Right kidney (tissue), 9 donors: ENCODE data around the gene OR52L1.
"Not testable (repeated sequence)": the region's sequence is repeated elsewhere in the genome, so short reads cannot be mapped to it uniquely, and the experiment has no call there.

Experiments used
- DNase-seq: peaks from one replicate; pipeline ENCODE4 v3.0.0-alpha.2; 2016
- long read RNA-seq, 8 donors: transcript quantifications; one replicate each; lab custom pipeline, GENCODE V29; 2026

Gene OR52L1
- long read RNA-seq, donor 1, result 0 reads
- long read RNA-seq, donor 2, result 0 reads
- long read RNA-seq, donor 3, result 0 reads
- long read RNA-seq, donor 4, result 0 reads
- long read RNA-seq, donor 5, result 0 reads
- long read RNA-seq, donor 6, result 0 reads
- long read RNA-seq, donor 7, result 0 reads
- long read RNA-seq, donor 8, result 0 reads

- no peak for DNase-seq
Observed at GRCh38 chr11:5986885-5987284, at the start of gene OR52L1. Gene OR52L1, minus strand, starts transcription at chr11:5986985. Its CDS starts 55 bp downstream, at chr11:5986930.

GRCh38 chr11:6030708-6031405 lies 44.1 kb upstream of the OR52L1 start, which contains the start of gene OR56A1:
Gene OR56A1, minus strand, starts transcription at chr11:6030758. Its CDS starts 3,066 bp downstream, at chr11:6027692.
- no peak for DNase-seq

GRCh38 chr11:6027501-6027900 lies 40.7 kb upstream of the OR52L1 start:
- no peak for DNase-seq

- no peak for DNase-seq
Observed at GRCh38 chr11:6025056-6025455, 38.3 kb upstream of the OR52L1 start.

- DNase-seq, result no peak
Observed at GRCh38 chr11:6022956-6023355, 36.2 kb upstream of the OR52L1 start.

- DNase-seq, result no peak
Observed at GRCh38 chr11:6013042-6013441, 26.3 kb upstream of the OR52L1 start.

GRCh38 chr11:6012035-6012668 lies 25.4 kb upstream of the OR52L1 start:
- DNase-seq, result no peak

- no peak for DNase-seq
Observed at GRCh38 chr11:6006846-6007245, 20.1 kb upstream of the OR52L1 start, which contains the start of gene OR56A4. Gene OR56A4, minus strand, starts transcription at chr11:6006946. Its CDS starts 3,954 bp downstream, at chr11:6002992.

GRCh38 chr11:6006395-6006794 lies 19.6 kb upstream of the OR52L1 start:
- no peak for DNase-seq

GRCh38 chr11:6002202-6002699 lies 15.5 kb upstream of the OR52L1 start:
- no peak for DNase-seq

- DNase-seq, result no peak
Observed at GRCh38 chr11:5994791-5995190, 8.0 kb upstream of the OR52L1 start.

- no peak for DNase-seq
Observed at GRCh38 chr11:5992604-5993251, 5.9 kb upstream of the OR52L1 start.

GRCh38 chr11:5992150-5992549 lies 5.4 kb upstream of the OR52L1 start:
- no peak for DNase-seq

GRCh38 chr11:5989203-5989602 lies 2.4 kb upstream of the OR52L1 start:
- DNase-seq, result no peak

GRCh38 chr11:5983443-5983842 lies 3.3 kb downstream of the OR52L1 start:
- DNase-seq, result no peak

GRCh38 chr11:5973530-5973929 lies 13.3 kb downstream of the OR52L1 start:
- DNase-seq, result no peak

- DNase-seq, result no peak
Observed at GRCh38 chr11:5968394-5968793, 18.4 kb downstream of the OR52L1 start, which contains the start of gene OR56A5. Gene OR56A5, minus strand, starts transcription at chr11:5968494. Its CDS starts 0 bp downstream, at chr11:5968494.

GRCh38 chr11:5967708-5968107 lies 19.1 kb downstream of the OR52L1 start:
- no peak for DNase-seq

- no peak for DNase-seq
Observed at GRCh38 chr11:5966958-5967357, 19.8 kb downstream of the OR52L1 start.

GRCh38 chr11:5960704-5961320 lies 26.0 kb downstream of the OR52L1 start:
- DNase-seq, result not testable (repeated sequence)

GRCh38 chr11:5955586-5955985 lies 31.2 kb downstream of the OR52L1 start:
- no peak for DNase-seq

- DNase-seq, result no peak
Observed at GRCh38 chr11:5941951-5942350, 44.8 kb downstream of the OR52L1 start, which contains the start of gene OR56A3. Gene OR56A3, plus strand, starts transcription at chr11:5942251. Its CDS starts 5,096 bp downstream, at chr11:5947347.
